ENCODE results near the gene SMC1A. TPM values are rescaled to one million over a fixed set of nuclear protein-coding genes. Genes with fewer than 3 reads are reported as not detected.
A peak's percentile ranks its signal among the peaks of the same experiment; 100 is the strongest.

SMC1A gene
- total RNA-seq, 1 experiment from 2014 or later, result 100 TPM

GRCh38 chrX:53445977-53446376, 23.5 kb upstream of the SMC1A start:
- H3K4me2 ChIP-seq (ENCODE audit: insufficient read depth, insufficient read length, low read length), result no peak overlapping the region

More at GRCh38 chrX:53445977-53446376, 23.5 kb upstream of the SMC1A start:
- H3K23ac ChIP-seq (ENCODE audit: insufficient read length, low read depth, low read length), result no peak overlapping the region
- no peaks in the 10 kb centered on the region for H4K20me1 ChIP-seq (ENCODE audit: control insufficient read depth, insufficient read depth, insufficient read length)
- peaks cover 58 to 61% of the 10 kb centered on the region in 2 experiments for H3K9me3 Mint-ChIP-seq
- no peak overlapping the region for H3K4ac ChIP-seq (ENCODE audit: low read depth, low read length)
- H3K79me2 ChIP-seq (ENCODE audit: insufficient read depth, low read length), result no peaks in the 10 kb centered on the region
- no peak overlapping the region for H2BK15ac ChIP-seq (ENCODE audit: low read depth, low read length)
- peaks cover 1% of the 10 kb centered on the region; the same call in 1 of the 2 replicates for H3K27me3 Mint-ChIP-seq (ENCODE audit: low read depth)
- H3K14ac ChIP-seq (ENCODE audit: insufficient read depth, low read length), result no peak overlapping the region
- H3K23me2 ChIP-seq (ENCODE audit: insufficient read length, low read depth, low read length, poor library complexity, severe bottlenecking), result no peaks in the 10 kb centered on the region
- H3K4me1 ChIP-seq (ENCODE audit: insufficient read depth, low read length), result no peaks in the 10 kb centered on the region
- H3K36me3 Mint-ChIP-seq (ENCODE audit: insufficient read depth in 1 of 3, low read depth in 3 of 3), result peaks cover 0 to 5% (median 0%) of the 10 kb centered on the region in 3 experiments; a peak in 3 of 7 replicates
- TF ChIP-seq, protein P1, sequence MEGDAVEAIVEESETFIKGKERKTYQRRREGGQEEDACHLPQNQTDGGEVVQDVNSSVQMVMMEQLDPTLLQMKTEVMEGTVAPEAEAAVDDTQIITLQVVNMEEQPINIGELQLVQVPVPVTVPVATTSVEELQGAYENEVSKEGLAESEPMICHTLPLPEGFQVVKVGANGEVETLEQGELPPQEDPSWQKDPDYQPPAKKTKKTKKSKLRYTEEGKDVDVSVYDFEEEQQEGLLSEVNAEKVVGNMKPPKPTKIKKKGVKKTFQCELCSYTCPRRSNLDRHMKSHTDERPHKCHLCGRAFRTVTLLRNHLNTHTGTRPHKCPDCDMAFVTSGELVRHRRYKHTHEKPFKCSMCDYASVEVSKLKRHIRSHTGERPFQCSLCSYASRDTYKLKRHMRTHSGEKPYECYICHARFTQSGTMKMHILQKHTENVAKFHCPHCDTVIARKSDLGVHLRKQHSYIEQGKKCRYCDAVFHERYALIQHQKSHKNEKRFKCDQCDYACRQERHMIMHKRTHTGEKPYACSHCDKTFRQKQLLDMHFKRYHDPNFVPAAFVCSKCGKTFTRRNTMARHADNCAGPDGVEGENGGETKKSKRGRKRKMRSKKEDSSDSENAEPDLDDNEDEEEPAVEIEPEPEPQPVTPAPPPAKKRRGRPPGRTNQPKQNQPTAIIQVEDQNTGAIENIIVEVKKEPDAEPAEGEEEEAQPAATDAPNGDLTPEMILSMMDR (conservative IDR thresholded peaks at IDR 0.05), result peak; percentile 68
- H3K4me3 Mint-ChIP-seq, result no peak overlapping the region
- H2BK5ac ChIP-seq (ENCODE audit: insufficient read length, low read length), result no peak overlapping the region
- no peak overlapping the region for H3K27ac ChIP-seq (ENCODE audit: insufficient read length, low read depth, low read length)
- H3K56ac ChIP-seq (ENCODE audit: insufficient read length, low read depth, low read length), result no peak overlapping the region
- H3K9ac ChIP-seq (ENCODE audit: extremely low read depth, insufficient read length, low read length), result no peak overlapping the region
- WGBS (ENCODE audit: extremely low coverage, insufficient read length, low lambda C conversion rate), result no CpG with 5 or more reads among the region's 6 CpGs
- H2AFZ ChIP-seq (ENCODE audit: low read length), result no peak overlapping the region
- H3K79me1 ChIP-seq (ENCODE audit: insufficient read depth, low read depth, low read length, poor library complexity, severe bottlenecking), result no peaks in the 10 kb centered on the region
- H3K27me3 ChIP-seq (ENCODE audit: insufficient read depth, low read length), result no peaks in the 10 kb centered on the region
- H3T11ph ChIP-seq (ENCODE audit: low read length), result no peak overlapping the region
- no peak overlapping the region for H2BK12ac ChIP-seq (ENCODE audit: insufficient read length, low read depth, low read length)
- H3K18ac ChIP-seq (ENCODE audit: insufficient read length, low read depth, low read length), result no peak overlapping the region
- H4K91ac ChIP-seq (ENCODE audit: insufficient read length, low read depth, low read length), result no peak overlapping the region
- no peak overlapping the region for H4K5ac ChIP-seq (ENCODE audit: insufficient read length, low read depth, low read length)
- no peak overlapping the region for H2AK5ac ChIP-seq (ENCODE audit: insufficient read length, low read length)
- H3K9me3 ChIP-seq (ENCODE audit: control insufficient read depth, low read depth, low read length), result peaks cover 50% of the 10 kb centered on the region
- peaks cover 2 to 3% of the 10 kb centered on the region in 2 experiments; a peak in 2 of 4 replicates for H3K4me1 Mint-ChIP-seq
- DNase-seq, result peak; percentile 49
- no peak overlapping the region for H3K27ac Mint-ChIP-seq
- no peak overlapping the region for H2BK20ac ChIP-seq (ENCODE audit: low read depth, low read length, poor library complexity, severe bottlenecking)
- no peak overlapping the region for H2BK120ac ChIP-seq (ENCODE audit: low read depth, low read length, poor library complexity, severe bottlenecking)
- no peak overlapping the region for H4K8ac ChIP-seq (replicated peaks; ENCODE audit: insufficient read length, low read depth, low read length)
